ENCODE data around the gene CD63.

Gene CD63

DNA sequence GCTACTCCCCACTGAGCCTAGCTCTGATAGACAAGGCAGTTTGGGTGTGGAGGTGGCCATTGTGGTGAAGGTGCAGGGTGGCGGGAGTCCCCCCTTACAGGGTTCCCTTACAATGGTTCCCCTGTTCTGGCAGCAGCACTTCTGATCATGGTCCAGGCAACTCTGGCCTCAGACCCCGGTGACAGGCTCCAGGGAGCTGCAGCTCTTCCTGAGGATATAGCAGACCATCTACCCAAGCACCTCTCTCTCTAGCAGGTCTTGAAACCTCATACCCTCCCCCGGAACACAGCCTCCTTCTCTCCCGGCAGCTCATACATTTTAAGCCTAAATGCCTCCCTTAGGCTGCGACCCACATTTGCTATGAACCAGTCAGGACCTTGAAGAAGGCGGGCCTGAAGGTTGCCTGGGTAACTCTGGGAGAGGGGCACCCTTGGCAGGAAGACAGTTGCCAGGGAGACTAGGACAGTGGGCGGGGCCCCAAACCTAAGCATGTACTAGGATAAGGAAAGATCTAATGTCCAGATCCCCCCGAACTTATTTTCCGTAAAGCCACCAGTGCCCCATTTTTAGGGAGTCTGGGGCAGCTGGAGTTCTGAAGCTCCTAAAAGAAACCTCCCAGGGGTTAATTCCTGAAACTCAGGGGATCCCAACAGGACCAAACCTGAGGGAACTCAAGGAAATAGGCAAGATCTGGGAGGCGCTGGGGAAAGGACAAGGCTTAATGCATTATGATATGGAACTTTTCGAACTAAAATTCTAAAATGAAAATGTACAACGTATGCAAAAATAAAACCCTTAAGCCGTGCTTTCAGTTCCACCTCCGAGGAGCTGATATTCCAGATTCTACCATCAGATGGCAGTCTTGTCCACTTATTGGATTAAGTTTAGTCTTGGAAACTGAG, 9.6 kb upstream of the CD63 start:
- DNase-seq, result peak; percentile 60

DNA sequence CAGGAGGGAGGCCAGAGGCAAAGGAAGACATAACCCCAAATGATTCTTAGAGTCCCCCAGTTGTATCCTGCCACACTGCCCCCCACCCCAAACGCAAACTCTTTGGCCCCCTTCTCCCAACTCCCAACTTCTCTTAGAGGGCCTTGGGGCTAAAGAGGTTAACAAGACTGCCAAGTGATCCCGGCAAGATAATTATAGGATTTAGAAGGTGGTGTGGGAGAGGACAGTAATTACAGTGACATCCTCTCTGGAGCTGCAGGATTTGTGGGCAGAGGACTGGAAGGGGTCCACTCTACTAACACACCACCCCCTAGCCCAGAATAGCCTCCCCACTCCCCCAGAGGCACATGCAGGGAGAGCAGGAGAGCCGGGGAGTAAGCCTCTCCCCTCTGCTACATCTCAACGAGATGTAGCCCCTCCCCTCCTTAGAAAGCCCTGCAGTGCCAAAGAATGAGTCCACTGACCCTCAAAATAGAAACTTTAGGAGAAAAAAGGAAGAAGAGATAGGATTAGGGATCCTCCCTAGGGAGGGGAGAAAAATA, 8.8 kb upstream of the CD63 start:
- DNase-seq, result peak; percentile 17

DNA sequence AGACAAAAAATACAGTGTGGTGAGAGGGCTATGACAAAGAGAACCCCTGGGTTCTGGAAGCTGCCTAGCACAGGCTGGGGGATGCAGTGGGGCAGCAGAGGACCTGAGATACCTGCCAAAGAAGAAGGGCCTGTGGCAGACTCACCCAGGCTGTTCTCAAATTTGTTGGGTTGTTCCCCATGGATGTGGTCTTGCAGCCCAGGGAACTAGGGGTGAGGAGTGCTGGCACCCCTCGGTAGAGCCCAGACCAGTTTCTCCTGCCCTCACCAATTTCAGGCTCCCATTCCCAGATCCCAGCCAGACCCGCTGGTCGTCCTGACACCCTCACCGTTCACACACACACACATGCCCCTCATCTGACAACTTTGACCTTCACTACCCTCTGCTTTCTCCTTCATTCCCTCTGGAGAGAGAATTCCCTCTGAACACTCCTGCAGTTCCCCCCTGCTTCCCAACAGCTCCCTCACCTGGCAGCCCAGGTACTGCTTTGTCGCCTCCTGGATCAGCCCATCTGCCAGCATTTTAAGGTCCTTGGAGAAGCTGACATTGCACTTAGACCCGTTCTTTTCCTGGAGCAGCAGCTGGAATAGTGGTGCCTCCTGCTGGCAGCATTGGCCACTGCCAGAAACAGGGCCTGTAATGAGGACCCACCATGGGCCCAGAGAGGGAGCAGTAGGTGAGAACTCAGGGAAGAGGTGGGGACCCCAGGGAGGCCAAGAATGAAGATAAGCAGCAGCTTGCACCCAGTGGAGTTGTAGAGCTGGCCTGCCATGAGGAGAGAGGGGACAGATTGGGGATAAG, 8.2 kb upstream of the CD63 start:
- DNase-seq, result peak; percentile 50

GRCh38 chr12:55736076-55736475, 7.3 kb upstream of the CD63 start:
- peak; percentile 12 for DNase-seq

DNA sequence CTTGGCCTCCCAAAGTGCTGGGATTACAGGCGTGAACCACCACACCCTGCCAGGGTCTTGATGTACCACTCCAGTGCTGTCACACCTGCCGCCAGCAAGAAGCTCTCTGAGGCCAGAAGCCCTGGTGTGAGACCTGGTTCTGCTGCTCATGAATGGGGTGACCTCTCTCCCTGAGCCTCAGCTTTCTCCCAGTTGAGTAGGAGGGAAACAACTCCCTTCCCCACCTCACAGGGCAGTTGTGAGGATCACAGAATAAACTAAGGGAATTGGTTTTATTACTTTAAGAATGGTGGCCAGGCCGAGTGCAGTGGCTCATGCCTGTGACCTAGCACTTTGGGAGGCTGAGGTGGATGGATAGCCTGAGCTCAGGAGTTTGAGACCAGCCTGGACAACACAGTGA, 5.8 kb upstream of the CD63 start:
- DNase-seq, result no peak

DNA sequence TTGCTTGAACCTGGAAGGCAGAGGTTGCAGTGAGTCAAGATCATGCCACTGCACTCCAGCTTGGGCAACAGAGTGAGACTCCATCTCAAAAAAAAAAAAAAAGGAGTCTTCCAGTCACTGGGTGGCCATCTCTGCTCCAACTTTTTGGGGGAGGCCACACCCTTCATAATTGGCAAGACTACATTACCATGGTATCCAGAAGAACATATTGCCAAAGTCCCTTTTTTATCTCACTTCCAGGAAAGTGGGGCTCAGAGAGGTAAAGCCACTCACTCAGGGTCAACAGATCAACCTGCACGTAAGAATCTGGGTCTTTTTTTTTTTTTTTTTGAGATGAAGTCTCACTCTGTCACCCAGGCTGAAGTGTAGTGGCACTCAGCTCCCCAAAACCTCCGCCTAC, 5.0 kb upstream of the CD63 start:
- no peak for DNase-seq

DNA sequence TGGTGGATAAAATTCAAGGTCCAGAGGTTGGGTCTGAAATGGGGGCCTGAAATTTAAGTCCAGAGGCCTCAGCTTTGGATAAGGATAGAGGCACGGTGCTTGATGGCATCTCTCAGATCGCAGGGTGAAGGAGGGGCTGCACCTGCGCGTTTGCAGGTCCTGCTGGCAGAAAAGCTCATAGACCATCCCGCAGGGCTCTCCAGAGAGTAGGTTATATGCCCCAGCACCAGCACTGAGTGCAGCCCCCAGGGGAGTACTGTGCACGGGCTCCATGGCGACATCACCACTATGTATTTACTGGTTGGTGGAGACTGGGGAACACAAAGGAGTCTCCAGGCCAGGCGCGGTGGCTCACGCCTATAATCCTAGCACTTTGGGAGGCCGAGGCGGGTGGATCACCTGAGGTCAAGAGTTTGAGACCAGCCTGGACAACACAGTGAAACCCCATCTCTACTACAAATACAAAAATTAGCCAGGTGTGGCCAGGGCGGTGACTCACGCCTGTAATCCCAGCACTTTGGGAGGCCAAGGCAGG, 4.3 kb upstream of the CD63 start:
- no peak for DNase-seq

DNA sequence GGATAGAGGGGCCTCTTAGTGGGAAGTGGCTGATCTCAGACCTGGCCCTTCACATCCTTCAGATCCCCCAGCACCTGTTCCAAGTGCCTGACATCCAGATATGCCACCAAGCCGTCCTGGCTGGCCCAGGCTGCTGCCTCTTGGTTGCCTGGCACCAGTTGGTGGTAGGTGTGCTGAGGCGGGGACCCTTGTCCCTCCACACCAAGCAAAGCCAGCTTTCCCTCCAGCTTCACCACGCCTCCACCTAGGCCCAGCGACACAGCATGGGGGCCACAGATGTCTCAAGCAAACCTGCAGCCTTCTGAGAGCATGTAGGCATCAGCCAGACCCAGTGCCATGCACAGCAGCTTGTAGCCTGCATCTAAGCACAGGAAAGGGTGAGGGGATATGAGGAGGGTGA, 3.5 kb upstream of the CD63 start:
- DNase-seq, result no peak

DNA sequence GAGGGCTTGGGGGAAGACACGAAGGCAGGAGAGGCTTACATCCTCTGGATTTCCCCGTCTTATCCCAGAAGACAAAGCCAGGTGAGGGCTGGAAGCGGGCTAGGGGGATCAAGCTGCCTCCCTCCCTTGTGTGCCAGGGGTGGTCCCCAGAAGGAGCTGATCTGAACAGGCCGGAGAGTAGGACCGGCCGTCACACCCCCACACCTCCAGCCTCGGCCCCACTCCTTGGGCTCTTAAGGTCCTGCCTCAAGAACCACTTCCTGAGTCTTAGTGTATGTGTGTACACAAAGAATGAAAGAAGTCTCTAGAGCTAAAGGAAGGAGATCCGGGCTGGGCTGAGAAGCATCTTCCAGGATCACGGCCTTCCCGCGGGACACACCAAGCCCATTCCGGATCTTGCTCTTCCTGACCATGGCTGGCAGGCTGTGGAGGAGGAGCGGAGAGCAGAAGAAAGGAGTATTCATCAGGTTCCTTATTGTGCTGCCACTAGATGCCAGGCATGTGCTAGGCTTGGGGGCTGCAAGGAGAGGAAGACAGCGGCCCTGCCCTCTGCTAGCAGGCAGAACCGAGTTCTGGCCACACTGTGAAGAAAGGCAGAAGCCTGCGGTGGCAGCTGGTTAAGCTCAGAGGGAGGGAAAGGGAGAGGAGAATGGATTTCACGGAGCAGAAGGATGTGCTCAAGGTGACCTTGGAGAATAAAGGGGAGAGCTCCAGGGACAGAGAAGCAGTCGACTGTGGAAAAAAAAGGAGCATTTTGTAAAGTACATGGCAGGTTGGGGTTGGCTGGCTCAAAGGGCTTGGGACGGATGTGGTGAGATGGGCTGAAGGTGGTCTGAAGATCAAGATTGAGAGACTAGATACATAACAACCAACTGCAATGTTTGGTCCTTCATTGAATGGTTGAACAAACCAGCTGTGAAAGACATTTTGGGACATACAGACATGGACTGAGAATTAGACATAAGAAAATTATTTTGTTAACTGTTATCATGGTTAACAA, 1.3 kb upstream of the CD63 start:
- no peak for DNase-seq

GRCh38 chr12:55728186-55728938, 447 bp downstream of the CD63 start:
- no peak for DNase-seq

- DNase-seq, result no peak
Observed at GRCh38 chr12:55727643-55728185, 1.1 kb downstream of the CD63 start.

DNA sequence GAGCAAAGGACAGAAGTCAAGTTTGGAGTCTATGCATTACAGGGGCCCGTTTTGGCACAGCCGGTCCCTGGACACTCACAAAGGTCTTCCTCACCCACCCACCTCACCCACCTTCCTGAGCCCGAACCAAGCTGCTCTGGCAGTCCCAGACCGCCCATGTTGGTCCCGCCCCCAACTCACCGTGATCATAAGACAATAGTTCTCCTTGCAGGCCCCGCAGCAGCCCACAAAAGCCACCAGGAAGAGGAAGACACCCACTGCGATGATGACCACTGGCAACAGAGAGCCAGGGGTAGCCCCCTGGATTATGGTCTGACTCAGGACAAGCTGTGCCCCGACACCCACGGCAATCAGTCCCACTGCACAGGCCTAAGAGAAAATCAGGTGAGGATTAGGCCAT, 1.8 kb downstream of the CD63 start:
- DNase-seq, result no peak

DNA sequence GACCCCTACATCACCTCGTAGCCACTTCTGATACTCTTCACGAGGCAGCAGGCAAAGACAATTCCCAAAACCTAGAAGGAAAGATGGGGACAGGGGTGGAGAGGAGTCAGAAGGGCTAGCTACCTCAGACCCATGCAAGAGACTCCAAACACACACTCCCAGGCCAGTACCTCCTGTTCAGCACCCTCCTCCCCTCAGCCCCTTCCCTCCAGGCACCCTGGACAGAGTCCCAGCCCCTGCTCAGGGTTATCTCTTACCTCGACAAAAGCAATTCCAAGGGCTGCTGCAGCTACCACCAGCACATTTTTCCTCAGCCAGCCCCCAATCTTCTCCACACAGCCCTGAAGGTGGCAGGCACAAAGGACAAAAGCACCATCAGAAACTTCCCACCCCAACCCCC, 3.3 kb downstream of the CD63 start:
- no peak for DNase-seq

- no peak for DNase-seq
Observed at GRCh38 chr12:55724940-55725309, 3.9 kb downstream of the CD63 start.

DNA sequence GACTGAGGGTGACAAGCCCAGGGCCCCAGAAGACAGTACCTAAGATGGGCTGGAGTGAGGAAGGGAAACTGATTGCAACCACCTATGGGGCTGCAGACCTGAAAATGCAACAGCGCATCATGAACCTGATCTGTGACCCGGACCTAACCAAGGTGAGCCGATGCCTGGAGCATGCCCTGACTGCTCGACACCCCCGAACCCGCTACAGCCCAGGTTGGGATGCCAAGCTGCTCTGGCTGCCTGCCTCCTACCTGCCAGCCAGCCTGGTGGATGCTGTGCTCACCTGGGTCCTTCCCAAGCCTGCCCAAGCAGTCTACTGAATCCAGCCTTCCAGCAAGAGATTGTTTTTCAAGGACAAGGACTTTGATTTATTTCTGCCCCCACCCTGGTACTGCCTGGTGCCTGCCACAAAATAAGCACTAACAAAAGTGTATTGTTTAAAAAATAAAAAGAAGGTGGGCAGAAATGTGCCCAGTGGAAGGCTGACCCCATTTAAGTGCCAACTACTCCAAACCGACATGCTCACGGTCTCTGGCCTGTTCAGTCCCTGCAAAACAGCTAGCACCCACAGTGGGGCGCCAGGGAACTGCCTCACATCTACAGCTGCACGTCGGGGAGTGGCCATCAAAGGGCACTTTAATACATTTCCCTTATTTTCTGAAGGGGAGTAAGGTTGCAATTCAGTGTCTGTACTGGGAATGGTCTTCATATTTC, 4.4 kb downstream of the CD63 start:
- DNase-seq, result peak; percentile 50

DNA sequence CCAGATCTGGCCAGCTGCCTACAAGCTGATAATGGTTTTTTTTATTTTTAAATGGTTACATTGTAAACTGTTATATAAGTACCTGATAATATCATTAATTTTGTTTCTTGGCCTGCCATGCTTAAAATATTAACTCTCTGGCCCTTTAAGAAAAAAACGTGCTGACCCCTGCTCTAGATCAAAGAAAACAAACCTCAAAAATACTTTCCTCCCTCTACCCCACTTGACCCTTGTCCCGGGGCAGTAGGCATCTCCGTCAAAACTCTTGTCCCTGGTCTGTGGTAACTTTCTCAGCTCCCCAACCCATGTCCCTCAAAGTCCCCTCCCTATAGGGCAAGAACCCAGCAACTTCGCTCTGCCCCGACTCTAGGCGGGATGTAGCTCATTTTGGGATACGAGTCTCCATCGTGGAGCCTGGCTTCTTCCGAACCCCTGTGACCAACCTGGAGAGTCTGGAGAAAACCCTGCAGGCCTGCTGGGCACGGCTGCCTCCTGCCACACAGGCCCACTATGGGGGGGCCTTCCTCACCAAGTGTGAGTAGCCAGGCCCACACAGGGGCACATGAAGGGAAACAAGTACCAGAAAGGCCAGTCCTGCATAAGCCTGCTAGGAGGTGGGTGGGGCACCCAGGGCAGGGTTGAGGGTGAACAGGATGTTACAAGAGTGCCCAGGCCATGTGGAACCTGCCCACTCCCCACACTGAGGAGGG, 5.1 kb downstream of the CD63 start:
- no peak for DNase-seq

DNA sequence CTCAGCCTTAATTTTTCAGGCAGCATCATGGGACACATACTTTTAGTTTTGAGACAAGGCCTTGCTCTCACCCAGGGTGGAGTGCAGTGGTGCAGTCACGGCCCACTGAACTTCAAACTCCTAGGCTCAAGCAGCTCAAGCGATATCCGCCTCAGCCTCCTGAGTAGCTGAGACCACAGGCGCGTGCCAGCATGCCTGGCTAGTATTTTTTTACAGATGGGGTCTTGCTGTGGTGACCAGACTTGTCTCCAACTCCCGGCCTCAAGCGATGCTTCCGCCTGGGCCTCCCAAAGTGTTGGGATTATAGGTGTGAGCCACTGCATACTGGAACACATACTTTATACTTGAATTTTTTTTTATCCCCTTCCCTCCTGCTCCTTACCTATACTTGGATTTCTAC, 5.9 kb downstream of the CD63 start:
- no peak for DNase-seq

DNA sequence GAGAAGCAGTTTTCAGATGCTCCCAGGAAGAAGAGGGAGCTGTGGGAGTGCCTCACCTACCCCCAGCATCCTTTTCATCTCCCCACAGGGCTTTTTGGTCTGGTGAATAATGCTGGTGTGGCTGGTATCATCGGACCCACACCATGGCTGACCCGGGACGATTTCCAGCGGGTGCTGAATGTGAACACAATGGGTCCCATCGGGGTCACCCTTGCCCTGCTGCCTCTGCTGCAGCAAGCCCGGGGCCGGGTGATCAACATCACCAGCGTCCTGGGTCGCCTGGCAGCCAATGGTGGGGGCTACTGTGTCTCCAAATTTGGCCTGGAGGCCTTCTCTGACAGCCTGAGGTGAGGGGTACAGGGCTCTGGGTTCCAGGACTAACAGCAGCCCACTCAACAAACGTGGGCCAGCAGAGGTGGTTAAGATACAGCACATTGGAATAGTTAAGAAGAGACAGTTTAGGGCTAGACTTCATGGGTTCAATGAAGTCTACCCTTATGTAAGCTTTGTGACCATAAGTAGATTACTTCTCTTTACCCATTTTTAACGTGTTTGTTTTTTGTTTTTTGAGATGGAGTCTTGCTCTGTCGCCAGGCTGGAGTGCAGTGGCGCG, 7.1 kb downstream of the CD63 start:
- DNase-seq, result no peak

GRCh38 chr12:55720894-55721444, 7.8 kb downstream of the CD63 start:
- no peak for DNase-seq
